C1 segment of cervical spinal cord (tissue), 14 donors: Measurements from ENCODE around the gene RPRM.
"Not testable (repeated sequence)": the region's sequence is repeated elsewhere in the genome, so short reads cannot be mapped to it uniquely, and the experiment has no call there.

Experiments
- DNase-seq, 14 donors: peaks; one replicate each; lab custom pipeline; 2025; lab: John Stamatoyannopoulos, UW

RPRM gene

DNA sequence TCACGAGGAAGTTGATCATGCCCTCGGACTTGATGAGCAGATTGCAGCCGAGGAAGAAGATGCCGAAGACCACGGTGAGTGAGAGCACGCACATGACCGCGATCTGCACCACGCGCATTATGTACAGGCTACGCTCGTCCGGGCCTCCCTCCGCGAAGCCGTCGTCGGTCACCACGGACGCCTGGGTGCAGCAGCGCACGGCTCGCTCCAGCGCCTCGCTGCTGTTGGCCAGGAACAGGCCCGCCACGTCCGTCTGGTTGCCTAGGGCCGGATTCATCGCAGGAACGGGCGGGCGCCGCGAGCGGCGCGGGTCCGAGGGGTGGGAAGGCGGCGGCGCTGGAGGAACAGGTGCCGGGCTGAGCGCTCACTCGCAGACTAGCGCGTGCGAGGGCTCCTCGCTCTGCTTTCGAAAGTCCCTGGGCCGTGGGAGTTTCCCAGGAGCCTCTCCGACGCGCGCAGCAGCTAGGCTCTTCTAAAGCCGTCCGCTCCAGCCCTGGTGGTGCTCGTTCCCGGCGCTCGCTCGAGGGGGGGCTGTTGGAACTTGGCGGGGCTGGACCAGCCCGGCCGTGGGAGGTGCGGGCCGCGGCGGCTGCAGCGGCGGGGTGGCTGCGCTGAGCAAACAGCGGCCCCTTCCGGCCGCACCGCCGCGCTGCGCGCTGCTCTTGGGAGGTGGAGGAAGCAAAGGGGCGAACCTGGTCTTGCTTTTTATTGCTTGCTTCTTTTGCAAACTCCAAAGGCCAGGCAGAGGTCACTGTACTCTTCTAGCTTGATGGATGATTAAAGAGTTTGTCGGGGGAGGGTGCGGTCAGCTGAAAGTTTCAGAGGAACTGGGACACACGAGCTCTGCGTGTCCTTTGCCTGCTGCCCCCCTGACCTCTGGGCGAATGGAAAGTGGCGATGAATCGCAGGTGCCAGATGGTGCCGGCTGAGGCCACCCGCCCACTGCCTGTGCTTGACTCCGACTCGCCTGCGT is at the start of gene RPRM:
TSS of gene RPRM (minus strand) at position 474 of the 973 bp plus-strand sequence. CDS start at position 277, 197 bp downstream.
- peak in 12 of 14 donors; percentile 5 to 81 (median 48) for DNase-seq

GRCh38 chr2:153519257-153519875 is 40.8 kb upstream of the RPRM start:
- DNase-seq = peak in 6 of 14 donors; percentile 1 to 38 (median 26)

DNA sequence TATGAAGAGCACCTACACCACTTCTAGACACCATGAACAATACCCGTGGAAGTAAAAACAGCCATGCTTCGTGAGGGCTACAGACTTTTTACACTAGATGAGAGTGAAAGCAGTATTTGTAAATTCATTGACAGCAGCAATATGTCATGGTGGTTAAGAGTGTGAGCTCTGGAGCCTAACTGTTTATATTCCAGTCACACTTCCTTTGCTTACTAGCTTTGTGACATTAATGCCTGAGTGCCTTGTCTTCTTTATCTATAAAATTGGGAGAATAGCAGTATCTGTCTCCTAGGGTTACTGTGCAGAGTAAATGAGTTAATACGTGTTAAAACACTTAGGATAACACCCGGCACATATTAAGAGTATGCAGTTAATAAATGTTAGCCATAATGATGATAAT is 33.8 kb upstream of the RPRM start:
- DNase-seq = no peak

DNA sequence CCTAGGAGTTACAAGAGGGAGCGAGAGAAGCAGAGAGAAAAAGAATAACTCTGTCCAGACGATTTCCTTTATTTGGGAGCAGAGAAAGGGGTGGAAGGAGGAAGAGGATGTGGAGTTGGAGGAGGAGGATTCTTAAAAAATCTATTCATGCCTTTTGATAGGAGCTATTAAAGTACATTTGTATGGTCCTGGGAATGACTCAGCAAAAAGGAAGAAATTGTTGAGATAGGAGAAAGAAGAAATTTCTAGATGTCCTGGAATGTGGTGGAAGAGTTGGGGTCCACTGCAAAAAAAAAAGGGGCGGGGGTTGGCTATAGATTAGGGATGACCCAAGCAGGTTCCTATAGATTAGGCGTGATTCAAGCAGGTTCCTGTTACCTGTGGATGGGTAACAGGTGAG is 32.4 kb upstream of the RPRM start:
- DNase-seq = no peak

DNA sequence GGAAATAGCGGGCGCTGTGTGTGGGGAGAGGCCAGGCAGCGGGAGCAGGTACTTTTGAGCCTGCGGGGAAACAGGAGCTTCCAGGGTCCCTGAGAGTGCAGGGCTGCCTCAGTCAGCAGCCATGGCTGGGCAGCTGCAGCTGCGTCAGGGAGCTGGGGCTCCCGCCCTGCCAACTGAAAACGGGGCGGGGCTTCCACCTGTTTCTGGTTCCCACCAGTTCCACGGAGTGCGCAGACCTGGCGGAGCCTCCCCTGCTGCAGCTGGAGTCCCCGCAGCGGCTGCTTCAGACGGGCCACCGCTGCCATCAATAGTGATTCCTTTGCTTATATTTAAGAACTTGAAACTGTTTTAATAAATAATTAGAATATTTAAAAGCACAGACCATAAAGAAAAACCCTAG is 30.6 kb upstream of the RPRM start:
- no peak for DNase-seq

- DNase-seq = not testable (repeated sequence)
Measured at GRCh38 chr2:153506499-153506898, 27.9 kb upstream of the RPRM start.

GRCh38 chr2:153499439-153499838 is 20.9 kb upstream of the RPRM start:
- no peak for DNase-seq

DNA sequence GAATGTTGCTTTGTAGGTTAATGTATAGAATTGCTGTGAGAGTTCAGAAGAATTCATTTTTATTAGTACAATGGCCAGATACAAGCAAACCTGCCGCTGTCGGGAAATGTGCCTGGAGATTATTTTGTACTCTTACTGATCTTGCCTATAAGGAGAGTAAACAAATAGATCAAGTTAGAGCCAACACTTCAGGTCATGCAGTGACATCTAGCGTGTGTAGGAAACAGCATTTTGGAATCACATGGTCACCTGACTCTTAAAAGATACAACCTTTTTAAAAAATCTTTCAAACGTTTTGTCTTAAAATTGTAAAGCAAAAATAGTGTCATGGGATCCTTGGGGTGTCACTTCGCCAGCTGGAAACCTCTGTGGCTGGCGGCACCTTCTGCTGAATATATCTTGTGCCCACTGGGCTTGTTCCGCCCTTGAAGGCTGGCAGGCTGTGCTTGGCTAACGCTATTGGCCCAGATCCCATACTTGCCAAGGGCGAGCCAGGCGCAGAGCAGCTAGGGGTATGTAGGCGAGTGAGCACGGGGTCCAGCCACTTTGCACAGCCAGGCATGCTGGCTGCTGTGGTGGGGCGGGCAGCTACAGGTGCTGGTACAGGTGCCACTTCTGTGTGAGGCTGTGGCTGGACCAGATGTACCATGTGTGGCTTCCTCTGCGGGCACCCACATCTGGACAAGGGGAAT is 19.5 kb upstream of the RPRM start:
- no peak for DNase-seq

DNA sequence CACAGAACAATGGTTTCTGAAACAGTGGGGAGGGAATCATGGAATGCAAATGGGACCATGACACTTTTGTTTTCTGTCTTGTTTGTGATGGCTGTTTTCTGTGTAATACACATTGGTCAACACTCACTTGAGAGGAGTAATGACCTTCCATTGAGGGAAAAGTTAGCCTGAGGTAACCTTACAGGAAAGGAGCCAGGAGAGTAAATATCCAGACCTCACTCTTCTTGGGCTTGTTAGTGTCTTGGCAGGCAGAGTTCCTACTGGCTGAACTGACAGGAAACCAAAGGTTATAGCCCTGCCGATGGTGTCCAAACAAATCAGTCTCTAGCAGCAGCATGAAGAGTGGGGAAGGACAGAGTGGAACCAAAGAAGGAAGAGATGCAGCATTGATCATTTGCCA is 17.2 kb upstream of the RPRM start:
- no peak for DNase-seq

DNA sequence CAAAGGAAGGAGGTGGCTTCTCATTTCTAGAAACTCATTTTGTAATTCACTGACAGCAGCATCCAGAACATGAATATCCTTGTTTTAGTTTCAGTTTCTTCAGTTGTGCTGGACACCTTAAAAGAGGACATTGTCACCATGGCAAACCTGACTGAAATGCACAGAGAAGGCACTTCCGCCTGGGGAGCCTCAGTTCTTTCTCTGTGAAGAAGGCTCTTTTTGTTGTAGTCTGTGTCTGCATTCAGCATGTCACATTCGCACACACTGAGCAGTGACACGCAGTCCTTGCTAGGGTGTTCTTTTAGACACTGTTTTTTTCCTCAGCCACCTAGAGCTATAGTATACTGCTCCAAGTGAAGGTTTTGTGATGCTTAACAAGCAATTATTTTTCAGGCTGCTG is 9.5 kb upstream of the RPRM start:
- DNase-seq = no peak

DNA sequence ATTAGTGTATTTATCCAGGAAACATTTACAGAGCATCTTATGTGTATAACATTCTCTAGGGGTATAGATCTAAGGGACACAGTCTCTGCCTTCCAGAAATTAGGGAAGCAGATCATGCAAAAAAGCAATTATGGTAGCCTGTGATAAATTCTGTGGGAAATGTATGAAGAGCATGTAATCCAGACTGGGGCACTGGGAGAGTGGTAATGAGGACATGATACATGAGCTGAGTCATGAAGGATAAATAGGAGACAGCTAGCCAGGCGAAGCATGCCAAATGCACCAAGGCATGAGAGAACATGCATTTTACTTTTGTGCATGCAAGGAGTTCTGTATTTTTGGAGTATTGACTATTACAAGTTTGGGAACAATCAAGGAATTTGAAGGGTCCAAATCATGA is 8.9 kb upstream of the RPRM start:
- no peak for DNase-seq

GRCh38 chr2:153479573-153479972 is 1.0 kb upstream of the RPRM start:
- DNase-seq = no peak

DNA sequence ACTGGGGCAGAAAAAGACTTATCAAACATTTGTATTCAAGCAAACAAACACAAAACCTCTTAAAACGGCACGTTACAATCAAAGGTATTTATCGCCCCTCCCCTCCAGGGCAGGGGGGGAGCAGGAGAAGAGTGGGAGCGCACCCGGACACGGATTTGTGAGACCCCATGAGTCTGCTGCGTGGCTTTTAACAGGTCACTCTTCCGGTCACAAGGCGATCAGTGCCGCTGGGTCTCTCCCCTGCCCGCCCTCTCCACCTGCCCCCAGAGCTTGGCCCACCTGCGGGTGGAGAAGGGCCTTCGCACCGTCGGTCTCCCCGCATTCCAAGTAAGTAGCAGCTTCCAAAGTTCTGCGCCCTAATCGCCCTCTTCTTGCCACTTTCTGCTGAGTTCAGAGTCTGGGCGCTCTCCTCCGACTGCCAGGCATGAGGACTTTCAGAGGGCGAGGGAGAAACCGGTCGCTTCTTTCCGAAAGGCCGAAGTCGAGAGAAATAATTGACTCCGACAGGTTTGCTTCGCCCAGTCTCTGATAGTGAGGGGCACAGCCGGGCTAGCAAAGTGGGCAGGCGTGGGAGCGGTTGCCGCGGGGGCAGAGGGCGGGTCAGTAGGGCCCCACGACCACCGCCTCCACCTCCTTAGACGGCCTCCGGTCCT is 800 bp downstream of the RPRM start:
- DNase-seq = no peak

DNA sequence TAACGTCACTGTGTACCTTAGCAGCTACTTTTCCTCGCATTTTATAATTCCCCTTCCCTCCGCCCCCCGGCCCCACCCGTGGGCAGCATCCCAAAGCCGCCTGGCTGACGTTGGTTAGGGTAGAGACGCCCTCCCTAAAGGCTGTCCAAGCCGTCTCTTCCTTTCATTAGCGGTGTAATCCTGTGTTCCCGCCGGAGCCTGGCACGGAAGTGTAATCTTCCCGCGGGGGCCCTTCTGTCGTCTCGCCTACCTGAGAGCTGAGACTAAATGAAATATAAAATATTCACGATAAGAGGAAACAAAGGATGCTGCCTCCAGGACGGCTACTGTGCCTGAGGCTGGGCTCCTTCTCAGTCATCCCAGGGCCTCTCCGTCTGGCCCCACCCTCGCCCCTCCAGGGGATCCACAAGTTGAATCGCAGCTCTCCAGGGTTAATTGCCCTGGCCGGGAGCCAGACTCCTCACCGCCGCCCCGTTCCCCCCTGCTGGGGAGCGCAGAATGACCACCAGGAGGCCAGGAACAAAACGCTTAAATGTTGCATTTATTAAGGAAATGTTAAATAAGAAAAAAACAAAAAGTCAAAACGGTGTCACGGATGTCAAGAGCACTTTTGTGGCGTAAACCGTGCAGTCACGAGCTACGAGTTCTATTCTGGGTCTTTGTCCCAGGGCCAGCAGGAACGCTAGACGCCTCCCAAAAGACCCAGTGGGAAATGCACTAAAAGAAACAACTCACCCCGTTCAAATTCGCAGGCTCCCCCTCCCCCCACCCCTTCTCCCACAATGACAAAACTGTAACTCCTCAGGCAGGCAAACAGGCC is 1.5 kb downstream of the RPRM start:
- DNase-seq = no peak

- DNase-seq = no peak
Measured at GRCh38 chr2:153476491-153476815, 2.1 kb downstream of the RPRM start.

DNA sequence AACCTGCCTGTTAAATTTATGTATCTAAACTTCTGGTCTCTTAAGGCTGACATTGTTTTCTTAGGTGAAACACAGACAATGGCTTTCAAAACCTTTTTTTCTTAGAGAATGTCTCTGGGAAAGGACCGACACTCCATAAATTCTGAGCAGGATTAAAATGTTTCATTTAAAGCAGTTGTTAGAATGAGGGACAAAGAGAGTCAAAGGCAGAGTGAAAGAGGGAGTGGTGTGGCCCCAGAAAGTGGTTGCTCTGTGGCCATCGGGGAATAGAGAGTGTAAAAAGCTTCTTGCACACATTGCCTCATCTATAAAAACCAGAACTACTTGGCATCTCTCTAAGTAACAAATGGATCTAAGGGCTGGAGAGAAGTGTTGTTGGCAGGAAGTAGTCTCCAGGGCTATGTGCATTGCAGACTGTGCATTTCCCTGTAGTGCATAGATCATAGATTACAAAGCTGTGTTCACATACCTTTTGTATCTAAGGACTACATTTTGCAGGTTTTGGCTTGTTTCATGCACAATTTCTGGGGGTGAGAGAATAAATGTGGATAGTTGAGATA is 3.6 kb downstream of the RPRM start:
- DNase-seq = no peak

- no peak for DNase-seq
Measured at GRCh38 chr2:153474407-153474806, 4.2 kb downstream of the RPRM start.

DNA sequence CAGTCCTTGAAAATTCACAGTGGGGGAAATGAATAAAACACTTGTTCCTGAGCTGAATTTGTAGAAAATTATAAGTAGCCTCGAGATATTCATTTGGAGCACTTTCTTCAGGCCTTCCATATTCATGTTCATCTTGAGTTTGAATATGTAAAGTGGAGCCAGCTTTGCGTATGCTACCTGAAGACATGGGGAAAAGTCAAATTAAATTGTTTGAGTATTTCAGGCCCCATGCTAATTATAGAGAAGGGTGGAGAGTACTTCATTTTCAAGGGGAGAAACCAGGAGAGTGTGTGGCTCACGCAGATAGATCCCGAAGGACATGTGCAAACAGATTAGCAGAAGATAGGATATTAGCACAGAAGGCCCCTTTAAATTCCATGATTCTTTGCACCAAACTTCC is 7.7 kb downstream of the RPRM start:
- DNase-seq = no peak

- DNase-seq = no peak
Measured at GRCh38 chr2:153464395-153464794, 14.2 kb downstream of the RPRM start.

- no peak for DNase-seq
Measured at GRCh38 chr2:153462338-153462859, 16.2 kb downstream of the RPRM start.

DNA sequence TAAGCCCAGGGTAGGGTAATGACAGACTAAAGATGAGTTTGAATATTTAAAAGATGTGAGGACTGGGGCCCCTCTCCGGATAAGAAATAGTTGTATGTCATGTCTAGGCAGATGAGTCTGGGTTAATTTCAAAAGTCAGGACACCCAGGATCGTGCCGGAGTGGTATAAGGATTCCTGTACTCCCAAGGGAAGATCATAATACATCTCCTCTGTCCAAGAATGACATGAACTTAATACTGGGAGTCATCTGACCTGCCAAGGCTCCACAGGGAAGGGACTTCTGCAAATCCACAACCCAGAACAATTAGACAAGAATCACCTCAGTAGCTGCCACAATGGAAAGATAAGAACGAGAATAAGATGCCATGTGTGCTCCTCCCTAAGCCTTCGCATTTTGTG is 17.1 kb downstream of the RPRM start:
- DNase-seq = no peak
